HEK293T (cell line): ENCODE results near the gene WDR1.

Source experiments
- CTBP1 ChIP-seq: fragments of 450-650 bp; IDR thresholded peaks from 2 replicates; pipeline ENCODE4 v1.6.1; 2016; ENCODE audit warnings: borderline replicate concordance
- ELF4 ChIP-seq: fragments of 450-650 bp; IDR thresholded peaks from 2 replicates; pipeline ENCODE4 v1.6.1; 2017; ENCODE audit warnings: antibody characterized with exemption
- FOXA1 ChIP-seq: fragments of 450-650 bp; IDR thresholded peaks from 2 replicates; pipeline ENCODE4 v1.6.1; 2016; ENCODE audit warnings: mild to moderate bottlenecking
- FOXK2 ChIP-seq: fragments of 450-650 bp; IDR thresholded peaks from 2 replicates; pipeline ENCODE4 v1.6.1; 2016; ENCODE audit warnings: mild to moderate bottlenecking
- FOXM1 ChIP-seq: fragments of 450-650 bp; IDR thresholded peaks from 2 replicates; pipeline ENCODE4 v1.6.1; 2017; ENCODE audit warnings: mild to moderate bottlenecking, borderline replicate concordance
- LEF1 ChIP-seq: fragments of 450-650 bp; IDR thresholded peaks from 2 replicates; pipeline ENCODE4 v1.6.1; 2017; ENCODE audit warnings: mild to moderate bottlenecking, borderline replicate concordance
- SP1 ChIP-seq: fragments of 450-650 bp; IDR thresholded peaks from 2 replicates; pipeline ENCODE4 v1.6.1; 2017
- SUZ12 ChIP-seq: fragments of 450-650 bp; IDR thresholded peaks from 2 replicates; pipeline ENCODE4 v1.6.1; 2016; ENCODE audit warnings: mild to moderate bottlenecking
- TARDBP ChIP-seq: fragments of 450-650 bp; IDR thresholded peaks from 2 replicates; pipeline ENCODE4 v1.6.1; 2016
- ZNF384 ChIP-seq: fragments of 450-650 bp; IDR thresholded peaks from 2 replicates; pipeline ENCODE4 v1.6.1; 2016

DNA sequence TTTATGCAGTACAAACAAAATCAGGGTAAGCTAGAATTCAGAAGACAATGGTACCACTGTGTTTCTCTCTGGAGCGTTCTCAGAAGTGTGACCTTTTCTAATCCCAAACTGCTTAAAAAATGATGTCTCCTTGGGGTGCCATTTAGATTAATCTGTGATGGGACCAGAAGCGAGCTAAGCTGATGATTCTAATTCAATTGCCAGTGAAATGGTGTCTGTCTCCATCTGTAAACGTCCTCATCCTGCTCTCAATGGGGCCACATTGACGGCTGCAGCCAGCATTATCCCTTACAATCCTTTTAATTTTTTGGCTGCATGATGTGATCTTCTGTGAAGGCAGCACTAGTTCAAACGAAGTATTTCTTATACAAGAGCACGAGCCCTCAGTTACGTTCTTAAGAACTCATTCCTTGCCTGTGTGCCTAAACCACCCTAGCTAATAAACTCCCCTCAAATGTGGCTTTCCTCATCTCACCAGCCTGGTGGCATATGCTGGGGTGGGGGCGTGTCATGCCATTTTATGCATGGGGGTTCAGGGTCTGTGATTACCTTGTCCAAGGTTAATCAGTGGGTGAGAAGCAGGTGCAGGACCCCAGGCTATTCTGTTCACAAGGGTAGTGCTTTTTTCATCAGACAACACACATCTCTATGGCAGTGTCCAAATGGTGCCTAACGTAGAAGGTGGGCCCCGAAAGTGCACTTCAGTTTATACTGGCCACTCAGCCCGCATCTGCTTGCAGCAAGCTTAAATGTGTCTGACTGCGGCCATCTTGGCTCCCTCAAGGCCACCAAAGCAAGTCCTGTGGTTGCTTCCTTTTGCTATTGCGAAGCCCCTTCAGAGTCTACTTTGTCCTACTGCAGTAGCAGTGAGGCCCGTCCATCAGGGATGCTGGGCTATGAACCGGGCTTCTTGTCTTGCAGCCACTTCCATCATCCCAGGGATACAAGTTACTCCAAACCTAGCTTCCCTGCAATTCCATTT lies 49.6 kb downstream of the WDR1 start:
- TF ChIP-seq SP1 (no peak), ZNF384 (no peak), TARDBP (no peak), FOXM1 (no peak), LEF1 (no peak), SUZ12 (no peak), FOXK2 (no peak), CTBP1 (no peak), FOXA1 (no peak), ELF4 (no peak)
